ENCODE data around the gene PDK1. TPM values are rescaled to one million over a fixed set of nuclear protein-coding genes. Genes with fewer than 3 reads are reported as not detected.

Gene PDK1
- polyA plus RNA-seq, 1 experiment, result 40.0 TPM

DNA sequence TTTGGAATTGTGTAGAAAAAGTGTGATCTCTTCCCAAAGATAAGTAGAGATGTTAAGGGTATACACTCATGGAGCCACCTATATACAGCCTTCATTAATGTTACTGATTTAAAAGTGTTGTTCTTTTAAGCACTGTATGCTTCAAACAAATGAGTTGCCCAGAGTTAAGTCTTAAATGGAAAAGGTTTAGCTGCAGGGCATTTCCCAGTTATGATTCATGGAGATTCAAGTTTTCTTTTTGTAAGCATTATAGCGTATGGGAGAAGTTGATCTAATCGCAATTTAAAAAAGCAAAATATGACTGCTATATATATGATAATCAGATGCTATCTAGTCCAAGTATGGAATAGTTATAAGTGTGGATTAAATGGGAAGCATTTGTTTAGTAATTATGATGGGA, 4.8 kb downstream of the PDK1 start:
- no peak for DNase-seq (ENCODE audit: low read depth)
- ChIA-PET CTCF (no interaction called here), POLR2A (no interaction called here)
- Histone ChIP-seq H3K27me3 (ENCODE audit: control insufficient read depth, insufficient read depth, low read length) (no peaks in the 10 kb centered on the region), H3K36me3 (ENCODE audit: control insufficient read depth, insufficient read depth, low read length) (peaks cover 3% of the 10 kb centered on the region), H3K4me3 (ENCODE audit: low read depth, low read length) (no peak overlapping the region)
- TF ChIP-seq, protein P1, sequence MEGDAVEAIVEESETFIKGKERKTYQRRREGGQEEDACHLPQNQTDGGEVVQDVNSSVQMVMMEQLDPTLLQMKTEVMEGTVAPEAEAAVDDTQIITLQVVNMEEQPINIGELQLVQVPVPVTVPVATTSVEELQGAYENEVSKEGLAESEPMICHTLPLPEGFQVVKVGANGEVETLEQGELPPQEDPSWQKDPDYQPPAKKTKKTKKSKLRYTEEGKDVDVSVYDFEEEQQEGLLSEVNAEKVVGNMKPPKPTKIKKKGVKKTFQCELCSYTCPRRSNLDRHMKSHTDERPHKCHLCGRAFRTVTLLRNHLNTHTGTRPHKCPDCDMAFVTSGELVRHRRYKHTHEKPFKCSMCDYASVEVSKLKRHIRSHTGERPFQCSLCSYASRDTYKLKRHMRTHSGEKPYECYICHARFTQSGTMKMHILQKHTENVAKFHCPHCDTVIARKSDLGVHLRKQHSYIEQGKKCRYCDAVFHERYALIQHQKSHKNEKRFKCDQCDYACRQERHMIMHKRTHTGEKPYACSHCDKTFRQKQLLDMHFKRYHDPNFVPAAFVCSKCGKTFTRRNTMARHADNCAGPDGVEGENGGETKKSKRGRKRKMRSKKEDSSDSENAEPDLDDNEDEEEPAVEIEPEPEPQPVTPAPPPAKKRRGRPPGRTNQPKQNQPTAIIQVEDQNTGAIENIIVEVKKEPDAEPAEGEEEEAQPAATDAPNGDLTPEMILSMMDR (IDR thresholded peaks at IDR 0.05; ENCODE audit: insufficient read depth, low read depth, low read length), result no peak

DNA sequence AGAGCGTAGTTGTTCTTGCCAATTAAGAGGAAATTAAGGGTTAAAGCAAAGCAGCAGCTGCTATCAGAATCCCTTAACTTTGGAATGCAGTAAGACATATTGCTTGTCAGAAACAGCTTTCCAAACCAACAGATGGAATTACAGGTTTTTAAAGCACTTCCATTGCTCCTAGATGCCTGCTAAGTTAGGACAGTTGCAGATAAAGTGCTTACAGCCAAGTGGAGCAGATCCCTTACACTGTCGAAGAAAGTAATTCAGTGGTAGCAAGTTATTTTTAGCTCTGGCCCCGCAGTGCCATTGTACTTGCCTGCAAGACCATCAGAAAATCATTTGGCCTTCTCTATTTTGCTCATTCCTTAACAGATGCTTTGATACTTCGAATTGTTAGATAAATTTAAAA, 5.4 kb downstream of the PDK1 start:
- H3K4me3 ChIP-seq (ENCODE audit: low read depth, low read length), result no peak overlapping the region
- DNase-seq (ENCODE audit: low read depth), result no peak
- H3K36me3 ChIP-seq (ENCODE audit: control insufficient read depth, insufficient read depth, low read length), result peaks cover 3% of the 10 kb centered on the region
- TF ChIP-seq, protein P1 (IDR thresholded peaks at IDR 0.05; ENCODE audit: insufficient read depth, low read depth, low read length), result no peak
- ChIA-PET POLR2A (no interaction called here), CTCF (no interaction called here)
- H3K27me3 ChIP-seq (ENCODE audit: control insufficient read depth, insufficient read depth, low read length), result no peaks in the 10 kb centered on the region

DNA sequence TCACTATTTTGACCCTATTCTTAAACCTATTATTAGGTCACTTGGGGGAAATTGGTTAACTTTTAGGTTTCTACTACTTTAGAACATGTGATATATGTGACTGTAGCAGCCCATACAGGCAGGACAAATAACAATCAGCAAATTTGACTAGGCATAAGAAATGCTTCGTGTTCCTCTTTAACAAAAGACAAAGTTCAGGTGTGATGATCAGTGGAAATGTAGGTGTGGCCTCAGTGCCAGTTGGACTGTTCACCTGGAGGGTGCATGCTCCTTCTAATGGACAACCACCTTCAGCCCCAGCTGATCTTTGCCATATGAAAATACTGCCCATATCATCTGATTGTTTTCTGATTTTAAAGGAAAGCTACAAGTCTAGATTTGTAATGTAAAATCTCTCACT, 6.4 kb downstream of the PDK1 start:
- peaks cover 4% of the 10 kb centered on the region for H3K36me3 ChIP-seq (ENCODE audit: control insufficient read depth, insufficient read depth, low read length)
- ChIA-PET CTCF (interaction anchor here (0.6 to 0.8 kb wide), 2 partner anchors 131 to 244 kb away, joined by 3 to 4 read pairs; no protein-coding TSS in a partner anchor), POLR2A (no interaction called here)
- no peak overlapping the region for H3K4me3 ChIP-seq (ENCODE audit: low read depth, low read length)
- DNase-seq (ENCODE audit: low read depth), result no peak
- TF ChIP-seq, protein P1 (IDR thresholded peaks at IDR 0.05; ENCODE audit: insufficient read depth, low read depth, low read length), result no peak
- no peaks in the 10 kb centered on the region for H3K27me3 ChIP-seq (ENCODE audit: control insufficient read depth, insufficient read depth, low read length)

DNA sequence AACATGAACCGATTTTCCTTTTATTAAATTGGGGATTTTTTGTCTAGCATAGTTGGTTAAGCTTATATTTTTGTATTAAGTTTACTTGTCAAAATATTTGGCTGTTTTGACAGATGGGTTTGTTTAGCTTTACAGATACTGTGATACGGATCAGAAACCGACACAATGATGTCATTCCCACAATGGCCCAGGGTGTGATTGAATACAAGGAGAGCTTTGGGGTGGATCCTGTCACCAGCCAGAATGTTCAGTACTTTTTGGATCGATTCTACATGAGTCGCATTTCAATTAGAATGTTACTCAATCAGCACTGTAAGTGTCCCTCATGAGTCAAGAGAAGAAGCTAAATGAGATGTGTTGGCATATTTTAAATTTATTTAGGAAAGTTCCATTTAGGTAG, 8.5 kb downstream of the PDK1 start:
- DNase-seq (ENCODE audit: low read depth), result no peak
- ChIA-PET CTCF (interaction anchor here (1.0 to 1.5 kb wide), 2 partner anchors 11 to 129 kb away, joined by 4 to 5 read pairs; no protein-coding TSS in a partner anchor), POLR2A (interaction anchor here (0.6 kb wide), 1 partner anchor 11 kb away, joined by 3 read pairs; no protein-coding TSS in a partner anchor)
- peaks cover 5% of the 10 kb centered on the region for H3K36me3 ChIP-seq (ENCODE audit: control insufficient read depth, insufficient read depth, low read length)
- H3K4me3 ChIP-seq (ENCODE audit: low read depth, low read length), result no peak overlapping the region
- no peaks in the 10 kb centered on the region for H3K27me3 ChIP-seq (ENCODE audit: control insufficient read depth, insufficient read depth, low read length)
- TF ChIP-seq, protein P1 (IDR thresholded peaks at IDR 0.05; ENCODE audit: insufficient read depth, low read depth, low read length), result no peak

DNA sequence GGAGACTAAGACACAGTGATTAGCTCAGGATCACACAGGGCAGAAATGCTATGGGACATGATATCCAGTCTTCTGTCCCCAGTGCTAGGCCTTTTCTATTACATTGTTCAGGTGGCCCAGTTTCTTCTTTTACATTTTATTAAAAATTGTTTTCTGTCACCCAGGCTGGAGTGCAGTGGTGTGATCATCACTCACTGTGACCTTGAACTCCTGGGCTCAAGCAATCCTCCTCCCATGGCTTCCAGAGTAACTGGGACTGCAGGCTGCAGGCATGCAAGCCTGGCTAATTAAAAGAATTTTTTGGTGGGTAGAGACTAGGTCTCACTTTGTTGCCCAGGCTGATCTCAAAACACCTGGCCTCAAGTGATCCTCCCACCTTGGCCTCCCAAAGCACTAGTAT, 15.4 kb downstream of the PDK1 start:
- TF ChIP-seq, protein P1 (IDR thresholded peaks at IDR 0.05; ENCODE audit: insufficient read depth, low read depth, low read length), result no peak
- CTCF ChIA-PET, result interaction anchor here (1.0 kb wide), 1 partner anchor 21 kb away, joined by 4 read pairs; no protein-coding TSS in a partner anchor
- H3K4me3 ChIP-seq (ENCODE audit: low read depth, low read length), result no peak overlapping the region
- POLR2A ChIA-PET, result no interaction called here
- H3K36me3 ChIP-seq (ENCODE audit: control insufficient read depth, insufficient read depth, low read length), result peaks cover 12% of the 10 kb centered on the region
- DNase-seq (ENCODE audit: low read depth), result no peak
- no peaks in the 10 kb centered on the region for H3K27me3 ChIP-seq (ENCODE audit: control insufficient read depth, insufficient read depth, low read length)
